Vagina (tissue), 2 donors: ENCODE results near the gene IGFBP6.

Experiments
- POLR2A ChIP-seq, 2 donors: fragments of 450-650 bp; IDR thresholded peaks; one replicate each; pipeline ENCODE4 v1.6.1; 2017; ENCODE audit warnings: antibody characterized with exemption in 2 of 2, mild to moderate bottlenecking in 2 of 2, moderate library complexity in 2 of 2
- POLR2AphosphoS5 ChIP-seq, 2 donors: sonication (generic); formaldehyde crosslinking; IDR thresholded peaks; one replicate each; pipeline ENCODE4 v1.9.0; 2017; ENCODE audit warnings: antibody characterized with exemption in 2 of 2, mild to moderate bottlenecking in 2 of 2, low read depth in 1 of 2; ENCODE audit not compliant: insufficient read depth in 1 of 2
- TF ChIP-seq, protein P1 (sequence below), 3 experiments: fragments of 450-650 bp in 2 of 3; fragments of 200-600 bp in 1 of 3; sonication (generic) in 1 of 3; IDR thresholded peaks; one replicate each; pipeline ENCODE4 v1.5.1; 2017 to 2019; ENCODE audit warnings: antibody characterized with exemption in 3 of 3, mild to moderate bottlenecking in 2 of 3, moderate library complexity in 2 of 3

GRCh38 chr12:53077030-53077429 is 20.4 kb upstream of the IGFBP6 start:
- no peak for TF ChIP-seq POLR2A (IDR thresholded peaks at IDR 0.05)
- TF ChIP-seq, protein P1, sequence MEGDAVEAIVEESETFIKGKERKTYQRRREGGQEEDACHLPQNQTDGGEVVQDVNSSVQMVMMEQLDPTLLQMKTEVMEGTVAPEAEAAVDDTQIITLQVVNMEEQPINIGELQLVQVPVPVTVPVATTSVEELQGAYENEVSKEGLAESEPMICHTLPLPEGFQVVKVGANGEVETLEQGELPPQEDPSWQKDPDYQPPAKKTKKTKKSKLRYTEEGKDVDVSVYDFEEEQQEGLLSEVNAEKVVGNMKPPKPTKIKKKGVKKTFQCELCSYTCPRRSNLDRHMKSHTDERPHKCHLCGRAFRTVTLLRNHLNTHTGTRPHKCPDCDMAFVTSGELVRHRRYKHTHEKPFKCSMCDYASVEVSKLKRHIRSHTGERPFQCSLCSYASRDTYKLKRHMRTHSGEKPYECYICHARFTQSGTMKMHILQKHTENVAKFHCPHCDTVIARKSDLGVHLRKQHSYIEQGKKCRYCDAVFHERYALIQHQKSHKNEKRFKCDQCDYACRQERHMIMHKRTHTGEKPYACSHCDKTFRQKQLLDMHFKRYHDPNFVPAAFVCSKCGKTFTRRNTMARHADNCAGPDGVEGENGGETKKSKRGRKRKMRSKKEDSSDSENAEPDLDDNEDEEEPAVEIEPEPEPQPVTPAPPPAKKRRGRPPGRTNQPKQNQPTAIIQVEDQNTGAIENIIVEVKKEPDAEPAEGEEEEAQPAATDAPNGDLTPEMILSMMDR (IDR thresholded peaks at IDR 0.05) = no peak
- TF ChIP-seq POLR2AphosphoS5 (IDR thresholded peaks at IDR 0.05; ENCODE audit: insufficient read depth in 1 of 2, low read depth in 1 of 2) = no peak
